Activated naive CD8-positive, alpha-beta T cell treated with anti-CD3 and anti-CD28 coated beads, Interleukin-2, amount 10 ng/mL, durations not matched to agents 7 days and 5 days (primary cell): Measurements from ENCODE around the gene TMEM201. TPM values are rescaled to one million over a fixed set of nuclear protein-coding genes. Genes with fewer than 3 reads are reported as not detected.

ENCODE experiments used
- ATAC-seq: fragments of 150-1000 bp; cut with Tn5 transposase; one replicate; pipeline ENCODE4 v1.10.0; 2021; ENCODE audit warnings: low read depth, moderate library complexity
- POLR2A ChIA-PET: fragments of 350-600 bp; sonication (Branson Sonifier 250); formaldehyde crosslinking; loops from one replicate; lab custom pipeline; 2021; ENCODE audit warnings: antibody characterized with exemption; lab: Charles Lee
- DNase-seq: peaks from one replicate; pipeline ENCODE4 v3.0.0; 2021
- H3K27ac Mint-ChIP-seq: one replicate; pipeline ENCODE4 v1.8.0; 2022; ENCODE audit warnings: mild to moderate bottlenecking, mixed read lengths
- H3K27me3 Mint-ChIP-seq: one replicate; pipeline ENCODE4 v1.8.0; 2022; ENCODE audit warnings: mild to moderate bottlenecking, moderate library complexity, mixed read lengths
- H3K36me3 Mint-ChIP-seq: one replicate; pipeline ENCODE4 v1.8.0; 2021; ENCODE audit warnings: mild to moderate bottlenecking, mixed read lengths
- H3K4me1 Mint-ChIP-seq: one replicate; pipeline ENCODE4 v1.8.0; 2021; ENCODE audit warnings: mixed read lengths
- H3K4me3 Mint-ChIP-seq: one replicate; pipeline ENCODE4 v1.8.0; 2022; ENCODE audit warnings: mild to moderate bottlenecking, moderate library complexity, mixed read lengths
- H3K9me3 Mint-ChIP-seq: one replicate; pipeline ENCODE4 v1.8.0; 2021; ENCODE audit warnings: mixed read lengths
- total RNA-seq, 2 experiments: library from RNA; stranded (reverse); gene quantifications; one replicate each; pipeline ENCODE4 v1.2.3, GENCODE V29; 2021

TMEM201 gene
- total RNA-seq, 2 experiments from 2014 or later, result 16.1 TPM

- H3K27me3 Mint-ChIP-seq, result no peaks in the 10 kb centered on the region
- no peak for ATAC-seq
- POLR2A ChIA-PET, result interaction anchor here (0.5 to 14.8 kb wide), 7 partner anchors 8 to 62 kb away, joined by 3 to 623 read pairs (median 6); no protein-coding TSS in a partner anchor
- H3K27ac Mint-ChIP-seq, result peak overlapping the region; percentile 60
- H3K4me3 Mint-ChIP-seq, result peak overlapping the region; percentile 44
- H3K9me3 Mint-ChIP-seq, result no peaks in the 10 kb centered on the region
- no peak for DNase-seq
- peaks cover 69% of the 10 kb centered on the region for H3K4me1 Mint-ChIP-seq
- peaks cover 51% of the 10 kb centered on the region for H3K36me3 Mint-ChIP-seq
These were observed 70.6 kb downstream of the TMEM201 start for GRCh38 chr1:9659328-9659727.

GRCh38 chr1:9663257-9663656 is 74.5 kb downstream of the TMEM201 start:
- H3K27me3 Mint-ChIP-seq, result no peaks in the 10 kb centered on the region
- peaks cover 50% of the 10 kb centered on the region for H3K4me1 Mint-ChIP-seq
- DNase-seq, result no peak
- H3K27ac Mint-ChIP-seq, result no peak overlapping the region
- no peak for ATAC-seq
- POLR2A ChIA-PET, result interaction anchor here (2.2 to 14.8 kb wide), 2 partner anchors 8 to 27 kb away, joined by 15 to 623 read pairs; no protein-coding TSS in a partner anchor
- H3K36me3 Mint-ChIP-seq, result peaks cover 46% of the 10 kb centered on the region
- no peak overlapping the region for H3K4me3 Mint-ChIP-seq
- H3K9me3 Mint-ChIP-seq, result no peaks in the 10 kb centered on the region

Other genes with a start within 250 kb of the TMEM201 start
- 1 to 10 TPM; 3.3 to 3.9 TPM for gene SLC25A33, start 49.4 kb upstream of the TMEM201 start, total RNA-seq
- gene PIK3CD, start 62.8 kb downstream of the TMEM201 start, total RNA-seq, result 100 to 1,000 TPM; 250 TPM
- gene CLSTN1, start 235.1 kb downstream of the TMEM201 start, total RNA-seq, result 100 to 1,000 TPM; 104 to 106 TPM